Activated B cell treated with CpG ODN at 0.5 μM for 24 hours (primary cell): ENCODE results near the gene ARMCX2. TPM values are rescaled to one million over a fixed set of nuclear protein-coding genes. Genes with fewer than 3 reads are reported as not detected.
"Not testable (repeated sequence)": the region's sequence is repeated elsewhere in the genome, so short reads cannot be mapped to it uniquely, and the experiment has no call there.

Source experiments
- ATAC-seq: fragments of 200-7000 bp; cut with Tn5 transposase; one replicate; pipeline ENCODE4 v1.10.0; 2021; ENCODE audit warnings: low read depth, mild to moderate bottlenecking, moderate library complexity
- CTCF ChIA-PET: fragments of 350-600 bp; sonication (Branson Sonifier 250); formaldehyde crosslinking; loops from one replicate; lab custom pipeline; 2021; ENCODE audit warnings: antibody characterized with exemption; lab: Charles Lee
- POLR2A ChIA-PET: fragments of 350-600 bp; sonication (Branson Sonifier 250); formaldehyde crosslinking; loops from one replicate; lab custom pipeline; 2021; ENCODE audit warnings: antibody characterized with exemption; lab: Charles Lee
- DNase-seq: peaks from one replicate; pipeline ENCODE4 v3.0.0; 2022
- H3K27ac Mint-ChIP-seq: one replicate; pipeline ENCODE4 v1.8.0; 2020; ENCODE audit warnings: mixed read lengths
- H3K27me3 Mint-ChIP-seq: one replicate; pipeline ENCODE4 v1.8.0; 2021; ENCODE audit warnings: mixed read lengths
- H3K36me3 Mint-ChIP-seq: one replicate; pipeline ENCODE4 v1.8.0; 2021; ENCODE audit warnings: low read depth, mixed read lengths
- H3K4me1 Mint-ChIP-seq: one replicate; pipeline ENCODE4 v1.8.0; 2021; ENCODE audit warnings: mixed read lengths
- H3K4me3 Mint-ChIP-seq: one replicate; pipeline ENCODE4 v1.8.0; 2020; ENCODE audit warnings: mild to moderate bottlenecking, mixed read lengths
- H3K9me3 Mint-ChIP-seq: one replicate; pipeline ENCODE4 v1.8.0; 2020; ENCODE audit warnings: mixed read lengths
- CTCF ChIP-seq: fragments of 200-600 bp; IDR thresholded peaks from one replicate; pipeline ENCODE4 v1.8.0; 2022; ENCODE audit warnings: antibody characterized with exemption, mild to moderate bottlenecking
- intact Hi-C: fragments of 100-400 bp; cut with micrococcal nuclease; formaldehyde crosslinking; loops from one replicate; pipeline ENCODE4 v1.15.1; 2024
- total RNA-seq: library from RNA; stranded (reverse); gene quantifications from 2 replicates; pipeline ENCODE4 v1.2.3, GENCODE V29; 2022

ARMCX2 gene
- total RNA-seq, 1 donor from 2014 or later = 11.2 TPM

- Mint-ChIP-seq H3K4me3 (no peak overlapping the region), H3K27ac (no peak overlapping the region), H3K4me1 (no peaks in the 10 kb centered on the region), H3K9me3 (no peaks in the 10 kb centered on the region), H3K27me3 (no peaks in the 10 kb centered on the region), H3K36me3 (no peaks in the 10 kb centered on the region)
- CTCF ChIA-PET = no interaction called here
- no peak for TF ChIP-seq CTCF
- DNase-seq (no peak), ATAC-seq (no peak)
- intact Hi-C loops = no loop called here
- POLR2A ChIA-PET = no interaction called here
Observed at GRCh38 chrX:101668143-101668542, 8.5 kb upstream of the ARMCX2 start.

- DNase-seq = peak; percentile 23
- Mint-ChIP-seq H3K4me1 (peaks cover 20% of the 10 kb centered on the region), H3K36me3 (no peaks in the 10 kb centered on the region), H3K27ac (peak overlapping the region; percentile 56), H3K4me3 (peak overlapping the region; percentile 84), H3K9me3 (no peaks in the 10 kb centered on the region), H3K27me3 (peaks cover 2% of the 10 kb centered on the region)
- ATAC-seq = peak; percentile 78
- no peak for TF ChIP-seq CTCF
- ChIA-PET CTCF (no interaction called here), POLR2A (interaction anchor here (0.6 to 1.3 kb wide), 3 partner anchors 21 to 273 kb away, joined by 3 to 6 read pairs (median 3); partner anchors contain the start of gene ZMAT1)
- intact Hi-C loops = no loop called here
Observed at GRCh38 chrX:101658661-101659491, 774 bp downstream of the ARMCX2 start.

GRCh38 chrX:101657495-101657894 lies 2.2 kb downstream of the ARMCX2 start:
- POLR2A ChIA-PET = no interaction called here

GRCh38 chrX:101656817-101657216 lies 2.8 kb downstream of the ARMCX2 start:
- DNase-seq = no peak
- no peak for ATAC-seq
- H3K36me3 Mint-ChIP-seq = no peaks in the 10 kb centered on the region
- intact Hi-C loops = no loop called here
- ChIA-PET POLR2A (no interaction called here), CTCF (no interaction called here)
- H3K4me1 Mint-ChIP-seq = peaks cover 20% of the 10 kb centered on the region
- no peak overlapping the region for H3K27ac Mint-ChIP-seq
- peaks cover 2% of the 10 kb centered on the region for H3K27me3 Mint-ChIP-seq
- H3K9me3 Mint-ChIP-seq = no peaks in the 10 kb centered on the region
- no peak overlapping the region for H3K4me3 Mint-ChIP-seq
- TF ChIP-seq CTCF = no peak

More at GRCh38 chrX:101657495-101657894, 2.2 kb downstream of the ARMCX2 start:
- H3K27ac Mint-ChIP-seq = no peak overlapping the region
- no peak overlapping the region for H3K4me3 Mint-ChIP-seq
- no peaks in the 10 kb centered on the region for H3K9me3 Mint-ChIP-seq
- H3K4me1 Mint-ChIP-seq = peaks cover 20% of the 10 kb centered on the region
- DNase-seq = no peak
- CTCF ChIA-PET = no interaction called here
- TF ChIP-seq CTCF = no peak
- peaks cover 2% of the 10 kb centered on the region for H3K27me3 Mint-ChIP-seq
- intact Hi-C loops = no loop called here
- no peaks in the 10 kb centered on the region for H3K36me3 Mint-ChIP-seq
- ATAC-seq = no peak

GRCh38 chrX:101655534-101655933 lies 4.1 kb downstream of the ARMCX2 start:
- peaks cover 20% of the 10 kb centered on the region for H3K4me1 Mint-ChIP-seq
- H3K4me3 Mint-ChIP-seq = peak overlapping the region; percentile 15
- TF ChIP-seq CTCF = no peak
- no peaks in the 10 kb centered on the region for H3K36me3 Mint-ChIP-seq
- no peak overlapping the region for H3K27ac Mint-ChIP-seq
- no peak for DNase-seq
- peaks cover 2% of the 10 kb centered on the region for H3K27me3 Mint-ChIP-seq
- ChIA-PET CTCF (no interaction called here), POLR2A (no interaction called here)
- no peak for ATAC-seq
- no peaks in the 10 kb centered on the region for H3K9me3 Mint-ChIP-seq
- intact Hi-C loops = no loop called here

GRCh38 chrX:101647716-101648115 lies 11.9 kb downstream of the ARMCX2 start:
- H3K9me3 Mint-ChIP-seq, CTCF ChIA-PET, H3K4me1 Mint-ChIP-seq, H3K27me3 Mint-ChIP-seq, H3K36me3 Mint-ChIP-seq, intact Hi-C loops, ATAC-seq, H3K27ac Mint-ChIP-seq, DNase-seq, H3K4me3 Mint-ChIP-seq, POLR2A ChIA-PET: not testable (repeated sequence)
